Measurements from ENCODE around the gene LGALS4.

Gene LGALS4

DNA sequence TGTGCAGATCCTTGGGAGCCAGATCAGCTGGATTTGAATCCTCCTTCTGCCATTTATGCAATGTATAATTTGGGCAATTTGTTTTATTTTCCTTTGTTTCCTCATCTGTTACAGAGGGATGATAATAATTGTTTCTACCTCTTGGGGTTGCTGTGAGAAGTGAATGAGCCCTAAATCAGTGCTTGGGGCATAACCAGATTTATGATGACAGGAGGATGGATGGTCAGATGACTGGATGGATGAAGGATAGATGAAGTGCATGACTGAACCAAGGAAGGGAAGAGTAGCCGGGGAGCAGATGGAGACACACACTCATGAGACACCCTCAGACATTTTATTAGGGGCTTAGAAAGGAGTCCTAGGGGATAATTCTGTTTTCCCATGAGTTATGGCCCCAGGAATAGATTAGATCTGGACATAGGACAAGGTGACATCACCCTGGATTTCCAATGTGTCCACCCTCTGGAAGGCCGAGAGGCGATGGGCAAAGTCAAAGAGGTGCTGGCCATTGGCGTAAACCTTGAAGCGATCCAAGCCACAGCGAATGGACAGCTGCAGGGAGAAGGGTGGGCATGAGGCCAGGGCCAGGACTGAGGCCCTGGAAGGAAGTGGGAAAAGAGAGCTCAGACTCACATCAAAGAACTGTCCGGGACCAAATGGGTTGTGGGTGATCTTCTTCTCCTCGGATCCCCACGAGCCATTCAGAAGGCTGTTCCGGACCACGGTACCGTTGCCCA lies 11.2 kb downstream of the LGALS4 start:
- TF ChIP-seq, protein P1, sequence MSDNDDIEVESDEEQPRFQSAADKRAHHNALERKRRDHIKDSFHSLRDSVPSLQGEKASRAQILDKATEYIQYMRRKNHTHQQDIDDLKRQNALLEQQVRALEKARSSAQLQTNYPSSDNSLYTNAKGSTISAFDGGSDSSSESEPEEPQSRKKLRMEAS (IDR thresholded peaks at IDR 0.05) = no peak
- TF ChIP-seq TEAD4 (IDR thresholded peaks at IDR 0.05) = no peak
- TF ChIP-seq, protein P2, sequence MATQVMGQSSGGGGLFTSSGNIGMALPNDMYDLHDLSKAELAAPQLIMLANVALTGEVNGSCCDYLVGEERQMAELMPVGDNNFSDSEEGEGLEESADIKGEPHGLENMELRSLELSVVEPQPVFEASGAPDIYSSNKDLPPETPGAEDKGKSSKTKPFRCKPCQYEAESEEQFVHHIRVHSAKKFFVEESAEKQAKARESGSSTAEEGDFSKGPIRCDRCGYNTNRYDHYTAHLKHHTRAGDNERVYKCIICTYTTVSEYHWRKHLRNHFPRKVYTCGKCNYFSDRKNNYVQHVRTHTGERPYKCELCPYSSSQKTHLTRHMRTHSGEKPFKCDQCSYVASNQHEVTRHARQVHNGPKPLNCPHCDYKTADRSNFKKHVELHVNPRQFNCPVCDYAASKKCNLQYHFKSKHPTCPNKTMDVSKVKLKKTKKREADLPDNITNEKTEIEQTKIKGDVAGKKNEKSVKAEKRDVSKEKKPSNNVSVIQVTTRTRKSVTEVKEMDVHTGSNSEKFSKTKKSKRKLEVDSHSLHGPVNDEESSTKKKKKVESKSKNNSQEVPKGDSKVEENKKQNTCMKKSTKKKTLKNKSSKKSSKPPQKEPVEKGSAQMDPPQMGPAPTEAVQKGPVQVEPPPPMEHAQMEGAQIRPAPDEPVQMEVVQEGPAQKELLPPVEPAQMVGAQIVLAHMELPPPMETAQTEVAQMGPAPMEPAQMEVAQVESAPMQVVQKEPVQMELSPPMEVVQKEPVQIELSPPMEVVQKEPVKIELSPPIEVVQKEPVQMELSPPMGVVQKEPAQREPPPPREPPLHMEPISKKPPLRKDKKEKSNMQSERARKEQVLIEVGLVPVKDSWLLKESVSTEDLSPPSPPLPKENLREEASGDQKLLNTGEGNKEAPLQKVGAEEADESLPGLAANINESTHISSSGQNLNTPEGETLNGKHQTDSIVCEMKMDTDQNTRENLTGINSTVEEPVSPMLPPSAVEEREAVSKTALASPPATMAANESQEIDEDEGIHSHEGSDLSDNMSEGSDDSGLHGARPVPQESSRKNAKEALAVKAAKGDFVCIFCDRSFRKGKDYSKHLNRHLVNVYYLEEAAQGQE (IDR thresholded peaks at IDR 0.05; ENCODE audit: low read depth) = no peak
- no peak for TF ChIP-seq TCF12 (IDR thresholded peaks at IDR 0.05; ENCODE audit: low read depth)
- no peak for TF ChIP-seq CREB1 (IDR thresholded peaks at IDR 0.05; ENCODE audit: low read depth)
- no peak for TF ChIP-seq EP300 (IDR thresholded peaks at IDR 0.05; ENCODE audit: borderline replicate concordance)
- TF ChIP-seq EGR1 (IDR thresholded peaks at IDR 0.05) = no peak
- TF ChIP-seq, protein P3, sequence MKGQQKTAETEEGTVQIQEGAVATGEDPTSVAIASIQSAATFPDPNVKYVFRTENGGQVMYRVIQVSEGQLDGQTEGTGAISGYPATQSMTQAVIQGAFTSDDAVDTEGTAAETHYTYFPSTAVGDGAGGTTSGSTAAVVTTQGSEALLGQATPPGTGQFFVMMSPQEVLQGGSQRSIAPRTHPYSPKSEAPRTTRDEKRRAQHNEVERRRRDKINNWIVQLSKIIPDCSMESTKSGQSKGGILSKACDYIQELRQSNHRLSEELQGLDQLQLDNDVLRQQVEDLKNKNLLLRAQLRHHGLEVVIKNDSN (IDR thresholded peaks at IDR 0.05) = no peak
- TF ChIP-seq ZBTB7A (IDR thresholded peaks at IDR 0.05; ENCODE audit: low read depth) = no peak
- TF ChIP-seq FOXM1 (IDR thresholded peaks at IDR 0.05; ENCODE audit: borderline replicate concordance, low read depth) = no peak
- no peak for TF ChIP-seq CEBPB (IDR thresholded peaks at IDR 0.05)
- TF ChIP-seq NFIC (IDR thresholded peaks at IDR 0.05) = no peak

DNA sequence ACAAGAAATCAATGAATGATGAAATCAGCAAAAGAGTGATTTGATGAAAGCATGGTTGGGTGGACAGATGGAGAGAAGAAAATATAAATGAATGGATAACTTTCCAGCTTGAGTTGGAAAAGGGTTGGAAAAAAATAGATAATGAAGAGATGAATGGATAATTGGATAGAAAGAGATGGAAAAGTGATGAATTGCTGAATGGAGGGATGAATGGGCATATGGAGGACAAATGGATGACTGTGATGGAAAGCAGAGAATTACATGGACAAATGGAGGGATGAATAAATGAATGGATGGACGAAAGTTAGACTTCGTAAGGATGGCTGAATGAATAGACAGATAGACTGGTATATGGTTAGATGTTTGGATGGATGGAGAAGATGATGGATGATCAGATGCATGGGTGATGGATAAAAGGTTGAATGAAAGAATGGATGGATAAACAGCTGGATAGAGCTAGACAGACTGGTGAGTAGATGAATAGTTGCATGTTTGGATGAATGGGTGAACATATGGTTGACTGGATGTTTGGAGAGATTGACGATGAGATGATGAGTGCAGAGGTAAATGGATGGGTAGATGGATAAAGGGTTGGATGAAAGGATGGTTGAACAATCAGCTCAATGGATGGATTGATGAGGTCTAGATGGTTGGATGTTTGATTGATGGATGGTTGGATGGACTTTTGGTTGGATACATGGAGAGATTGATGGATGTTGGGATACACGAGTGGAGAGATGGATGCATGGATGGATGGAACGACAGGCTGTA lies 12.0 kb downstream of the LGALS4 start:
- TF ChIP-seq, protein P2 (IDR thresholded peaks at IDR 0.05; ENCODE audit: low read depth) = no peak
- TF ChIP-seq CEBPB (IDR thresholded peaks at IDR 0.05) (no peak), TCF12 (IDR thresholded peaks at IDR 0.05; ENCODE audit: low read depth) (no peak), TEAD4 (IDR thresholded peaks at IDR 0.05) (no peak), CREB1 (IDR thresholded peaks at IDR 0.05; ENCODE audit: low read depth) (no peak), YY1 (IDR thresholded peaks at IDR 0.05; ENCODE audit: low read depth) (no peak), FOXM1 (IDR thresholded peaks at IDR 0.05; ENCODE audit: borderline replicate concordance, low read depth) (no peak), ZBTB7A (IDR thresholded peaks at IDR 0.05; ENCODE audit: low read depth) (no peak)

DNA sequence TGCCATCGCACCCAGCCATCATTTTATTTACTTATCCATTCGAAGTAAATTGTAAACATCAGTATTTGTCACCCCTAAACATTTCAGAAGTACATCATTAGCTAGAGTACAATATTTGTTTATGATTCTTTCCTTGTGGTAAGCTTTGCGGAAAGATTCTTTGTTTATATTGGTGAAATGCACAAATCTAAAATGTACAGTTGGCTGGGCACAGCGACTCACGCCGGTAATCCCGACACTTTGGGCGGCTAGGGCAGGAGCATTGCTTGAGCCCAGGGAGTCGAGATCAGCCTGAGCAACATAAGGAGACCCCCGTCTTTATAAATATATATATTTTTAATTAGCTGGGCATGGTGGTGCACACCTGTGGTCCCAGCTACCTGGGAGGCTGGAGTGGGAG lies 13.6 kb downstream of the LGALS4 start:
- TF ChIP-seq, protein P1 (IDR thresholded peaks at IDR 0.05) = no peak
- TF ChIP-seq TCF12 (IDR thresholded peaks at IDR 0.05; ENCODE audit: low read depth) = no peak
- TF ChIP-seq TAF1 (IDR thresholded peaks at IDR 0.05; ENCODE audit: low read depth) = no peak

DNA sequence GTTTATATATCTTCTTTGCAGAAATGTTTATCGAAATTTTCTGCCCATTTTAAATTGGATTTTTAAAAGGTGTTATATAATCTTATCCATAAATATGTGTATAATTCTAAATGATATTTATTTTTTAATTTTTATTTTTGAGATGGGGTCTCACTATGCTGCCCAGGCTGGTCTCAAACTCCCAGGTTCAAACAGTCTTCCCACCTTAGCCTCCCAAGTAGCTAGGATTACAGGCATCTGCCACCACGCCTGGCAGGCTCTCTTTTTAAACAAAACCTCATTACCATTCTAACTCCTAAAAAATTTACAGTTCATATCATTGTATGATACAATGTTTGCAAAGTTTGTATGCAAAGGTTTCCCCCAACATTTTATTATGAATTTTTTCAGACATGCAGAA lies 16.6 kb downstream of the LGALS4 start:
- TF ChIP-seq EP300 (IDR thresholded peaks at IDR 0.05; ENCODE audit: borderline replicate concordance) (no peak), TCF12 (IDR thresholded peaks at IDR 0.05; ENCODE audit: low read depth) (no peak), TAF1 (IDR thresholded peaks at IDR 0.05; ENCODE audit: low read depth) (no peak), CREB1 (IDR thresholded peaks at IDR 0.05; ENCODE audit: low read depth) (no peak), NFIC (IDR thresholded peaks at IDR 0.05) (no peak), YY1 (IDR thresholded peaks at IDR 0.05; ENCODE audit: low read depth) (no peak)
- TF ChIP-seq, protein P1 (IDR thresholded peaks at IDR 0.05) = no peak

DNA sequence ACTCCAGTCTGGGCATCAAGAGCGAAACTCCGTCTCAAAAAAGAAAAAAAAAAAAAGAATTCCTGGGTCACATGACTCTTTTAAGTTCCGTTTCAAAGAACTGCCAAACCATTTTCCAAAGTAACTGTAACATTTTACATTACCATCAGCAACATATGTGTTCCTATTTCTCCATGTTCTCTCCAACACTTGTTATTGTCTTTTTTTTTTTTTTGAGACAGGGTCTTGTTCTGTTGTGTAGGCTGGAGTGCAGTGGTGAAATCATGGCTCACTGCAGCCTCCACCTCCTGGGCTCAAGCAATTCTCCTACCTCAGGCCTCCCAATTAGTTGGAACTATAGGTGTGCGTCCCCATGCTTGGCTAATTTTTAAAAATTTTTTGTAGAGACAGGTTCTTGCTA lies 17.2 kb downstream of the LGALS4 start:
- TF ChIP-seq, protein P2 (IDR thresholded peaks at IDR 0.05; ENCODE audit: low read depth) = no peak
- no peak for TF ChIP-seq ZBTB7A (IDR thresholded peaks at IDR 0.05; ENCODE audit: low read depth)
- no peak for TF ChIP-seq CREB1 (IDR thresholded peaks at IDR 0.05; ENCODE audit: low read depth)
- no peak for TF ChIP-seq FOXM1 (IDR thresholded peaks at IDR 0.05; ENCODE audit: borderline replicate concordance, low read depth)
- TF ChIP-seq TCF12 (IDR thresholded peaks at IDR 0.05; ENCODE audit: low read depth) = no peak
- no peak for TF ChIP-seq YY1 (IDR thresholded peaks at IDR 0.05; ENCODE audit: low read depth)
- TF ChIP-seq CEBPB (IDR thresholded peaks at IDR 0.05) = no peak
- TF ChIP-seq, protein P1 (IDR thresholded peaks at IDR 0.05) = no peak
- no peak for TF ChIP-seq TAF1 (IDR thresholded peaks at IDR 0.05; ENCODE audit: low read depth)
- TF ChIP-seq NFIC (IDR thresholded peaks at IDR 0.05) = no peak
- no peak for TF ChIP-seq TEAD4 (IDR thresholded peaks at IDR 0.05)
- no peak for TF ChIP-seq RAD21 (IDR thresholded peaks at IDR 0.05; ENCODE audit: low read depth)
- TF ChIP-seq, protein P3 (IDR thresholded peaks at IDR 0.05) = no peak
- no peak for TF ChIP-seq EGR1 (IDR thresholded peaks at IDR 0.05)
- no peak for TF ChIP-seq EP300 (IDR thresholded peaks at IDR 0.05; ENCODE audit: borderline replicate concordance)
